ENCODE measurements around the gene UNG. TPM values are rescaled to one million over a fixed set of nuclear protein-coding genes. Genes with fewer than 3 reads are reported as not detected.

The UNG gene
- total and polyA plus RNA-seq, 9 of the 15 experiments (the other 6 are each of a cell fraction or from before 2014, with no cell fraction given): 8.4 to 59.8 (median 41.0) TPM

- TF ChIP-seq MAZ (CRISPR knock-in tag; conservative IDR thresholded peaks at IDR 0.05 in 1 of 2, IDR thresholded peaks at IDR 0.05 in 1 of 2): peak; percentile 61 to 89
- TF ChIP-seq ARID3A (IDR thresholded peaks at IDR 0.05; ENCODE audit: borderline replicate concordance, low read depth, low read length): no peak
- no peak for TF ChIP-seq ATF4 (CRISPR knock-in tag; IDR thresholded peaks at IDR 0.05)
- no peak for TF ChIP-seq BDP1 (IDR thresholded peaks at IDR 0.05; ENCODE audit: insufficient read depth, insufficient read length)
- TF ChIP-seq IRF9 (tag; IDR thresholded peaks at IDR 0.05): no peak
- TF ChIP-seq MITF (IDR thresholded peaks at IDR 0.05): no peak
- no peak for TF ChIP-seq TFAM (CRISPR knock-in tag; conservative IDR thresholded peaks at IDR 0.05)
- TF ChIP-seq FOXP4 (CRISPR knock-in tag; IDR thresholded peaks at IDR 0.05; ENCODE audit: borderline replicate concordance): no peak
- no peak for TF ChIP-seq TGIF2 (CRISPR knock-in tag; IDR thresholded peaks at IDR 0.05)
- no peak for TF ChIP-seq ZFP1 (CRISPR knock-in tag; IDR thresholded peaks at IDR 0.05)
- peak; percentile 42 for TF ChIP-seq NCOR1 (IDR thresholded peaks at IDR 0.05)
- TF ChIP-seq NFIX (CRISPR knock-in tag; IDR thresholded peaks at IDR 0.05; ENCODE audit: low read depth): no peak
- peak; percentile 92 for TF ChIP-seq ATF7 (IDR thresholded peaks at IDR 0.05)
- TF ChIP-seq GABPB1 (CRISPR knock-in tag; IDR thresholded peaks at IDR 0.05): peak; percentile 97
- no peak for TF ChIP-seq ZNF444 (CRISPR knock-in tag; IDR thresholded peaks at IDR 0.05)
- TF ChIP-seq RFX5 (IDR thresholded peaks at IDR 0.05; ENCODE audit: low read depth, low read length): peak; percentile 56; the same call in 1 of the 2 replicates
- no peak for TF ChIP-seq POLR3A (IDR thresholded peaks at IDR 0.05; ENCODE audit: borderline replicate concordance, extremely low read depth, insufficient read depth, insufficient read length)
- 0 out of 4 replicates have a peak, but pooled peaks of 1 of the 2 experiments have one; percentile 23 for TF ChIP-seq NONO (IDR thresholded peaks at IDR 0.05; ENCODE audit: low read depth in 2 of 2, low read length in 1 of 2)
- TF ChIP-seq POLR2AphosphoS5 (IDR thresholded peaks at IDR 0.05; ENCODE audit: control insufficient read depth, insufficient read depth, low read depth, low read length): peak; percentile 89
These were observed 4.1 kb upstream of the UNG start, which contains the start of gene ALKBH2 (continued) for GRCh38 chr12:109093022-109093918.

Measured in K562 (cell line).